GM21529 (cell line): Measurements from ENCODE around the gene DOCK11.

Experiments used
- ATAC-seq: cut with Tn5 transposase; IDR thresholded peaks from one replicate; pipeline ENCODE4 v1.9.1; 2021; ENCODE audit not compliant: unreplicated experiment

DOCK11 gene

GRCh38 chrX:118499295-118499694 is 3.7 kb downstream of the DOCK11 start:
- ATAC-seq = no peak

GRCh38 chrX:118502161-118502789 is 6.7 kb downstream of the DOCK11 start:
- no peak for ATAC-seq

GRCh38 chrX:118503260-118504041 is 7.8 kb downstream of the DOCK11 start:
- no peak for ATAC-seq

GRCh38 chrX:118504581-118504980 is 9.0 kb downstream of the DOCK11 start:
- ATAC-seq = no peak

- no peak for ATAC-seq
Measured at GRCh38 chrX:118506805-118507480, 11.3 kb downstream of the DOCK11 start.

DNA sequence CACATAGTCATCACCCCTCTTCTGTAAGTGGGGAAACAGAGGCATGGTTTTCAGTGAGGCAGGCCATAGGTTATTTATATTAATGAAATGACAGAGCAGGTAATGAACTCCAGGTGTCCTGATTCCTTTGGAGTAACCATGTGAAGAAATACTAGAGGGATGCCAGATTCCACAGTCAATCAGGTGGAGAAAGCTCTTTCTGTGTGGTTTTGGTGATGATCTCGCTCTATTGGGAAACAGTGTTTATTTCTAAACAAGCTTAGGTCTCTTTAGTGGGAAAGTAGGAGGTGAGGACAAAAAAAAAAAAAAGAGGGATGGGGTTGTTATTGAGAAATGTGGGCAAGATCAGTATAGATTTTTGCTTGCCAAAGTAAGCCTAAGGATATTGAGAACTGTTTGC is 12.2 kb downstream of the DOCK11 start:
- no peak for ATAC-seq

DNA sequence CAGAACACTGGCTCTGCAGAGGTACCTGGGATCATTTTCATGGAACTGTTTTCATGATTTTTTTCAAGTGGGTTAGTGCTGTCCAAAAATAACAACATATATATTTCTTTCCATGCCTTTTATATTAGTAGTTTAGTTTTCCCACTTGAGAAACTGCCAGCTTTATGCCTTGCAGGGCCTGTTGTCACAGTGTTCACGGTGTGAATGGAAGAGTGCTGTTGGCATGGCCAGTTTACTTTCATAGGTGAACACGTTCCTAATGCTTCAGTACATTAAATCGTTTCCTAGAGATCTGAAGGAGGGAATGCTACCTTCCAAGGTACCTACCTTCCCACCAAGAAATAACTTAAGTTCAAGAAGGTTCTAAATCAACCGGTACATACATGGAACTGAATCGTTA is 12.6 kb downstream of the DOCK11 start:
- ATAC-seq = no peak

DNA sequence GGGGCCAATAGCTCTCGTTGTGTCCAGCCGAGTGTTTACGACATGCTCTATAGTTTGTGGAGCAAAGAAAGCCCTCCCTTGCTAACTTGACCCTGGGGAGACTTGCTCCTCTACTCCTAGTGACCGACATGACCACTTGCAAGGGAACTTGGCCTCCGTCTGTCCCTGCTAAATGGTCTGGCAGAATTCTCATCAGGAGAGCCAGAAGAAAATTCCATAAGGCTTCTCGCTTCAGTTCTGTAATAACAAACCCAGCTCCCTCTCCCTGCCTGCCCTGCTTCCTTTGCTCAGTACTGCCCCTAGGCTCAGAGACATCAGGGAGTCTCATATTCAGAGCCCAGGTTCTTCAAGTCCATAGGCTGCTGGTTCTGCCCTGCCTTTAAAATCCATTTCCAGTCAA is 13.0 kb downstream of the DOCK11 start:
- no peak for ATAC-seq

DNA sequence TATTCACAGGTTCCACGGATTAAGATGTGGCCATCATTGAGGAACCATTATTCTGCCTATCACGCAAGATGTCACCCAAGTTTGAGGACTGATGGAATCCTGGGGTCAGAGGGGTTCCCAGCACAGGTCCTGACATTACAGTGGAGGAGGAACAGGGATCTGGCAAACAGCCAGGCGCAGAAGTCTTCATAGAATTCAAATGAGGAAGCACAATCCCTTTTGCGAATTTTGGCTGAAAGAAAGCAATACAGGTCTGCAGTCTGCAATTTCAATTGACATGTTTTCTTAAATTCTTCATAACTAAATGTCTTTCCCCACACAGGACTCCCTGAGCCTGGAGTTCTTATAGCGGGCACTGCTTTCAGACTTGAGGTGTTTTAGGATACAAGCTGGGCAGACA is 14.5 kb downstream of the DOCK11 start:
- no peak for ATAC-seq

DNA sequence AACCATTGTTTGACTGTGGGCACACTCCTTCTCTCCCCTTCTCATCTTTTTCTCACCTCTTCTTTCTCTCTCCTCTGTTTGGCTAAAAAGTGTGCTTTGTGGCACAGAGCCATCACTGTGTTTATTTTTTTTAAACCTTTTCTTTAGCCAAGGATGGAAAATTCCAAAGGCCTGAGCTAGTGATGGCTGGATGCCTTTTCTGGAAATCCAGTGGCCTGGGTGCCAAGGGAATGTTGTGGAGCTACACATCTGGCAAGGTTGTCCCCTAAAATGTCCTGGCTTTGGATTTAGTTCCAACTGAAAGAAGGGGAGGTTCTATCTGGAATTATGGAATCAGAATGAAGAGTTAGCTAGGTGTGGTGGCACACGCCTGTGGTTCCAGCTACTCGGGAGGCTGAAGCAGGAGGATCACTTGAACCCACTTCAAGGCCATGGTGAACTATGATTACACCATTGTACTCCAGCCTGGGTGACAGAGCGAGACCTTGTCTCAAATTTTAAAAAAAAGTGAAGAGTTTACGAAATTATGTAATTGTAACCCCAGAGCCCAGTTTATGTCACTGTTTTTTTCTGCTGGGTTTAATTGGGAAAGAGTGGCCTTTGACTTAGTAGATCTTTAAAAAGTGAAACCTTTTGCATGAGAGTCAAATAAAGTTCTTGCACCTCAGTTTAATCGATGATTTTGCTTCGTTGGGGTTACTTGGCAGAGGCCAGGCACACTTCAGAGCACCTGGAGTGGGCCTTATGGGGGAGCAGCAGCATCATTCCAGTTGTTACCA is 17.7 kb downstream of the DOCK11 start:
- ATAC-seq = no peak

DNA sequence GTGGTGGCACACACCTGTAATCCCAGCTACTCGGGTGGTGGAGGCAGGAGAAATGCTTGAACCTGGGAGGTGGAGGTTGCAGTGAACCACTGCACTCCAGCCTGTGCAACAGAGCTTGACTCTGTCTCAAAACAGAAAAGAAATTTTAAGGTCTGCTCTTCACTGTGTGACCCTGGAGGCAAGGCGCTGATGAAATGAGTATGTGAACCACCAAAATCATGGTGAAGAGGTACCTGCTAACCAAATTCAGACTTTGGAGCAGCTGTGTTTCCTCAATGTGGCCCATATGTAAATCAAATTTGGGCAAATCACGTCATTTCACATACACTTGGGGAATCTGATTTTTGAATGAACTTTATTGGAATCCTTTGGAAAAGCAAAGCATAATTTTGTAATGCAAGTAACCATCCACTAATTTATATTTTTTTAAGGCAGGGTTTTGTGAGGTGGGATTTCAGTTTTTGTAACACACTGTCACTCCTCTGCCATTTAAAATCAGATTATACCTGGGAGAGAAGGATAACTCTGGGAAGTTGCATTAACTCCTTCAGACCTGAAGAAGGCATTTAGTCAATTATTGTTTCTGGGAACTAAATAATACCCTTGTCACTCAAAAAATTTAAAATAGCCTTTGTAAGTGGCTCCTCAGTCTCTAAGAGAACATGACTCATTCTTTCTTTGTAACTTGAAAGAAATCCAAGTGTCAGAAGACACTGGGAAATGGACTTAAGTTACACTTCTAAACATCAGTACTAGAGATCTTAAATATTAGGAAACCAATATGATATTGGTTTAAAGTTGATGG is 24.0 kb downstream of the DOCK11 start:
- ATAC-seq = no peak

- no peak for ATAC-seq
Measured at GRCh38 chrX:118520216-118521206, 24.9 kb downstream of the DOCK11 start.

DNA sequence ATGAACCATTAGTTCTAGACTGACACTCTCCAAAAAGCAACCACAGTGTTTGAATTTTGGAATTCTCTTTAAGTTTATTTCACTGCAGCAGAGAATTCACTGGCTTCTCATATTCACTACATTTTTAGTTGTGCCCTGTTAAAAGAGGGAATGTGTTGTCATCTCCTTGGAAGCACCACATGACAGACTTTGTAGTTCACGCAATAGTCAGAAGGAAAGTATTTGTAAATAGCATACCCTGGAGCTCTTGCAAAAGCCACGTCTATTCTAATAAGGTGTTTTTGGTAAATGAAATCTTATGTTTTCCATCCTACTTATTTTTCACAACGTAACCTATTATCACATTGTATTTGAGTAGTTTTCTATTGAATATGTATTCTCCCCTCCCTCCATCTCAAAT is 25.8 kb downstream of the DOCK11 start:
- no peak for ATAC-seq

GRCh38 chrX:118522230-118522926 is 26.8 kb downstream of the DOCK11 start:
- ATAC-seq = no peak

GRCh38 chrX:118523920-118524319 is 28.3 kb downstream of the DOCK11 start:
- ATAC-seq = no peak

- ATAC-seq = no peak
Measured at GRCh38 chrX:118524344-118524743, 28.7 kb downstream of the DOCK11 start.

DNA sequence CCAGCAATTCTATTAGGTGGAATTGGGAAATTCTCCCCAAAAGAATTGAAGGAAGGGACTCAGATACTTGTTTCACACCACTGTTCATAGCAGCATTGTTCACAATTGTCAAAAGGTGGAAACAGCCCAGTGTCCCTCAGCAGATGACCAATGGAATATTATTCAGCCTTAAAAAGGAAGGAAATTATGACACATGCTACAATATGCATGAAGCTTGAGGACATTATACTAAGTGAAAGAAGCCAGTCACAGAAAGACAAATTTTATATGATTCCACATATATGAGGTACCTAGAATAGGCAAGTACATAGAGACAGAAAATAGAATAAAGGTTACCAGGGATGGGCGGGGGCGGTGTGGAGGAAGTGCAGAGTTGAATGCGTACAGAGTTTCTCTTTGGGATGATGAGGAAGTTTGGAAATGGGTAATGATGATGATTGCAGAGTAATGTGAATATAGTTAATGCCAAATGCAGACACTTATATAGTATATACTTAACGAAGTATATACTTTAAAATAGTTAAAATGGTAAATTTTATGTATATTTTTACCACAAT is 29.6 kb downstream of the DOCK11 start:
- no peak for ATAC-seq

DNA sequence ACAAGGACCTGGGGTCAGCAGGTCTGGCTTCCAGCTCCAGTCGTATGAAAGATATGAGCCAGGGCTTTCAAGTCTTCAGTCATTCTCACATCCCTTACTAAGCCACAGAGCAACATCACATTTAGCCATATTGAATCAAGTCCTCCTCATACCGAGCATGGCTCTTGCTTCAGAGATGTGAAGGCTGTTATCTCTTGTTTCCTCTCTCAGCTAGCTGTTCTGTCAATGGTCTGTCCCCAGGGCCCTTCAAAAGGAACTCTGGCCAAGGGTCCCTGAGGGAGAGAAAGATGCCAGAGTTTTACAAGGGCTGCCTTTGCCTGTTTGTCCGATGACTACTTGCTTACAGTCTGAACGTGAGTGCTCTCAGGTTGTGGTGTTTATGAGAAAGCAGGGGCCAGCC is 30.5 kb downstream of the DOCK11 start:
- ATAC-seq = no peak
